GM10248 (cell line): Measurements from ENCODE around the gene IGFN1.

Experiments used
- CTCF ChIA-PET: fragments of 300-600 bp; sonication (Branson Sonifier 250); formaldehyde crosslinking; extraction: SDS; loops from one replicate; lab custom pipeline; 2021; ENCODE audit warnings: antibody characterized with exemption; lab: Yijun Ruan, JAX
- POLR2A ChIA-PET: fragments of 350-650 bp; sonication (Branson Sonifier 250); formaldehyde crosslinking; extraction: SDS; loops from one replicate; lab custom pipeline; 2020; ENCODE audit warnings: antibody characterized with exemption; lab: Yijun Ruan, JAX
- DNase-seq: peaks from one replicate; pipeline ENCODE4 v3.0.0; 2012; ENCODE audit errors: extremely low spot score
- TF ChIP-seq, protein P1 (sequence below): IDR thresholded peaks from 2 replicates; pipeline ENCODE4 v1.5.1; 2012; ENCODE audit warnings: mild to moderate bottlenecking, low read depth; ENCODE audit errors: extremely low read depth, missing control alignments, control extremely low read depth

Gene IGFN1

DNA sequence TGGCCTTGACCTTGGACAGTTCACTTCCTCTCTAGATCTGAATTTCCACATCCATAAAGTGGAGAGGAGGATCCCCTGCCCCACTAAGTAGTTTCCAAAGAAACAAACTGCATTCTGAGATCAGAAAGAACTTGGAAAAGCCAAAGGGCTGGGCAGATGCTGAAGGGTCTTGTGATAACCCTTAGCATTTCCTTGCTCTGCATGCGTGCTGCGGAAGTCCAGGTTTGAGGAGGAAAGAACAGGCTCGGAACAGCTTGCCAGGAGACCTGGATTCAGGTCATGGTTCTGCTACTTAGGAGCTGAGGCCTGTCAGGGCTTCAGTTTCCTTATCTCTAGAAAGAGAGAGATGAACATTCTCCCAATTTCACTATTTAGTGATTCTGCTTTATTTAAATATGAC lies 27.2 kb downstream of the IGFN1 start:
- ChIA-PET CTCF (interaction anchor here (1.7 kb wide), 1 partner anchor 17 kb away, joined by 4 read pairs; no protein-coding TSS in a partner anchor), POLR2A (no interaction called here)
- TF ChIP-seq, protein P1, sequence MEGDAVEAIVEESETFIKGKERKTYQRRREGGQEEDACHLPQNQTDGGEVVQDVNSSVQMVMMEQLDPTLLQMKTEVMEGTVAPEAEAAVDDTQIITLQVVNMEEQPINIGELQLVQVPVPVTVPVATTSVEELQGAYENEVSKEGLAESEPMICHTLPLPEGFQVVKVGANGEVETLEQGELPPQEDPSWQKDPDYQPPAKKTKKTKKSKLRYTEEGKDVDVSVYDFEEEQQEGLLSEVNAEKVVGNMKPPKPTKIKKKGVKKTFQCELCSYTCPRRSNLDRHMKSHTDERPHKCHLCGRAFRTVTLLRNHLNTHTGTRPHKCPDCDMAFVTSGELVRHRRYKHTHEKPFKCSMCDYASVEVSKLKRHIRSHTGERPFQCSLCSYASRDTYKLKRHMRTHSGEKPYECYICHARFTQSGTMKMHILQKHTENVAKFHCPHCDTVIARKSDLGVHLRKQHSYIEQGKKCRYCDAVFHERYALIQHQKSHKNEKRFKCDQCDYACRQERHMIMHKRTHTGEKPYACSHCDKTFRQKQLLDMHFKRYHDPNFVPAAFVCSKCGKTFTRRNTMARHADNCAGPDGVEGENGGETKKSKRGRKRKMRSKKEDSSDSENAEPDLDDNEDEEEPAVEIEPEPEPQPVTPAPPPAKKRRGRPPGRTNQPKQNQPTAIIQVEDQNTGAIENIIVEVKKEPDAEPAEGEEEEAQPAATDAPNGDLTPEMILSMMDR = no peak
- no peak for DNase-seq

DNA sequence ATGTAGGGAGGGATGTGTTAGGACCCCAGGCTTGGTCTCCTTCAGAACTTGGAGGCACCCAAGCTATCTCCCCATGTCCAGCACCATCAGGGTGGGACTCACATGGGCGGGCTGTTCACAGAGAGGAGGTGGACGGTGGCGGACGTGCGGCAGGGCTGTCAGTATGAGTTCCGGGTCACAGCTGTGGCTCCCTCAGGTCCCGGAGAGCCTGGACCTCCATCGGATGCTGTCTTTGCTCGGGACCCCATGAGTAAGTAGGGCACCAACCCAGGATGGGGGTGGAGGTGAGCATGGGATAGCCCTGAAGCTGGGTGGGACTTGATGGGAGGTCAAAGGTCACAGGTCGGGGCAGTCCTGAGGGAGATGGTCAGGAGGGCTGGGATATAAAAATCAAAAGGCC lies 27.8 kb downstream of the IGFN1 start:
- TF ChIP-seq, protein P1 = no peak
- POLR2A ChIA-PET = no interaction called here
- CTCF ChIA-PET = interaction anchor here (1.7 kb wide), 1 partner anchor 17 kb away, joined by 4 read pairs; no protein-coding TSS in a partner anchor
- DNase-seq = no peak

DNA sequence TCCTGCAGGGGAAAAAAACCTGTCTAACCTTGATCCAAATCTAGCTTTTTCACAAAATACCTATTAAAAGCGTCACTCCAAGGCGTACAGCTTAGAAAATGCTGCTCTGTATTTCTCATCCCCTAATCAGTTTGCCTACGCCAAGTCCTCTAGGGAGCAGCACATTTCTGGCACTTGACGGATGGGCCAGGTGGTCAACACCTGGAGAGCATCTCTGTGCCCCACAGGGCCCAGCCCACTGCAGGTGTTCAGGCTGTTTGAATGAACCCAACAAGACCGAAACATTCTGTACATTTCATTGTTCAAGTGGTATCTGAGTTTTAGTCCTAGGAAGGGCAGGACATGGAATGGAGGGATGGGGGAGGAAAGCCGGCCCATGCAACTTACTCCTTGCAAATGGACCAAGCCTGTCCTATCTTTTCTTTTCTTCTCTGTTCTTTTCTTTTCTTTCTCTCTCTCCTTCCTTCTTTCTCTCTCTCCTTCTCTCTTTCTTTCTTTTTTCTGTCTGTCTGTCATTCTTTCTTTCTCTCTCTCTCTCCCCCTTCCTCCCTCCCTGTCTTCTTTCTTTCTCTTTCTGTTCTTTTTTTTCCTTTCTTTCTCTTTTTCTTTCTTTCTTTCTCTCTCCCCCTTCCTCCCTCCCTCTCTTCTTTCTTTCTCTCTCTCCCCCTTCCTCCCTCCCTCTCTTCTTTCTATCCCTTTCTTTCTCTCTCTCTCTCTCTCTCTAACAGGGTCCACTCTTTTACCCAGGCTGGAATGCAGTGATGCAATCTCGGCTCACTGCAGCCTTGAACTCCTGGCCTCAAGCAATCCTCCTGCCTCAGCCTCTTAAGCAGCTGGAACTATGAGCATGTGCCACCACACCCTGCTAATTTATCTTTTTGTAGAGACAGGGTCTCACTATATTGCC lies 29.1 kb downstream of the IGFN1 start:
- ChIA-PET POLR2A (no interaction called here), CTCF (interaction anchor here (1.0 to 3.2 kb wide), 3 partner anchors 19 to 248 kb away, joined by 4 to 12 read pairs (median 4); no protein-coding TSS in a partner anchor)
- TF ChIP-seq, protein P1 = no peak
- no peak for DNase-seq

DNA sequence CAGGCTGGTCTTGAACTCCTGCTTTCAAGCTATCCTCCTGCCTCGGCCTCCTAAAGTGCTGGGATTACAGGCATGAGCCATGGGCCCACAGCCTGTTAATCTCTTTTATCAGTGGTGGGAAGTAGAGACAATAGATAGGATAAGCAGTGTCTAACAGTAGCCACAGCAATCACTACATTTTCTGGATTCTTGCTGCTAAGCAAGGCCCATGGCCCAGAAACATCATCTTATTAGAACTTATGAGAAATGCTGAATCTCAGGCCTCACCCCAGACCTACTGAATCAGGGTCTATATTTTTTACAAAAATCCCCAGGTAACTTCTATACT lies 29.7 kb downstream of the IGFN1 start:
- no peak for DNase-seq
- POLR2A ChIA-PET = no interaction called here
- CTCF ChIA-PET = interaction anchor here (3.2 kb wide), 1 partner anchor 134 kb away, joined by 12 read pairs; no protein-coding TSS in a partner anchor
- TF ChIP-seq, protein P1 = no peak

DNA sequence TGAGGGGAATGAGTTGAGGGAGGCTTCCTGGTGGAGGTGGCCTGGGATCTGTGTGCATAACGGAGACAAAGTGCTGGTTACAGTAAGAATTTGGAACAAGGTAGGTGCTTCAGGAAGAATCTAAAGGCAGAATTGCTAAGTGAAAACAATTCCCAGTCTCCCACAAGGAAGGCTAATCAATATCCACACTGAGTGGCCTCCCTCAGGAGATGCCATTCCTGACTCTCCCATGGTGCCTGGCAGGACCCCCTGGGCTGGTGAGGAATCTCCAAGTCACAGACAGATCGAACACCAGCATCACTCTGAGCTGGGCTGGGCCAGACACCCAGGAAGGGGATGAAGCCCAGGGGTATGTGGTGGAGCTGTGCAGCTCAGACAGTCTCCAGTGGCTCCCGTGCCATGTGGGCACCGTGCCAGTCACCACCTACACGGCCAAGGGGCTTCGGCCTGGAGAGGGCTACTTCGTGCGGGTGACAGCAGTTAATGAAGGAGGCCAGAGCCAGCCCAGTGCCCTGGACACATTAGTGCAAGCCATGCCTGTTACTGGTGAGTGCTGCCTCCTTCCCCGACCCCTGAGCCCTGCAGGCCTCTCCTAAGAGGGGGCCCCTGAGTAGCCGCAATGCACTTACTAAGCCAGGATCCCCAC lies 30.7 kb downstream of the IGFN1 start:
- CTCF ChIA-PET = interaction anchor here (1.2 to 3.2 kb wide), 6 partner anchors 19 to 234 kb away, joined by 3 to 16 read pairs (median 6); no protein-coding TSS in a partner anchor
- POLR2A ChIA-PET = no interaction called here
- TF ChIP-seq, protein P1 = no peak
- DNase-seq = no peak

DNA sequence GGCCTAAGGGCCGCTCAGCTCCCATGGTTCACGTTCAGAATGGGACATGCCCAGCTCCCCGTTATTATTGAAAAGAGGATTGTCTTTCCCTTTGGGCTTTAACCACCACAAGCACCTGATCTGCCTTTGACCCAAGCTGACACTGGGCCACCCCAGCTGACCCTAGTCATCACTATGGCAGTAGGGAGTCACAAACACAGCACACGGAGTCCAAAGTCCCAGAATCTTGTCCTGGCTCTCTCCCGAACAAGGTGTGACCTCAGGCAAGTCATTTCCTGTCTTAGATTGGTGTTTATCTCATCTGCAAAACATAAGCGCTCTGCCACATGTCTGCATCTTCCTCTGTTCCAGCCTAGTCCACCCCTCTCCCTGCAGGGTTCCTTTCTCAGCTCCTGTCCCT lies 31.5 kb downstream of the IGFN1 start:
- ChIA-PET POLR2A (no interaction called here), CTCF (interaction anchor here (0.9 to 3.2 kb wide), 15 partner anchors 9 to 233 kb away, joined by 3 to 16 read pairs (median 5); no protein-coding TSS in a partner anchor)
- no peak for DNase-seq
- TF ChIP-seq, protein P1 = no peak
